Effector CD8-positive, alpha-beta T cell (primary cell): ENCODE data around the gene EPN3.

Experiments used
- DNase-seq: peaks from one replicate; lab custom pipeline; 2025; lab: John Stamatoyannopoulos, UW

EPN3 gene

DNA sequence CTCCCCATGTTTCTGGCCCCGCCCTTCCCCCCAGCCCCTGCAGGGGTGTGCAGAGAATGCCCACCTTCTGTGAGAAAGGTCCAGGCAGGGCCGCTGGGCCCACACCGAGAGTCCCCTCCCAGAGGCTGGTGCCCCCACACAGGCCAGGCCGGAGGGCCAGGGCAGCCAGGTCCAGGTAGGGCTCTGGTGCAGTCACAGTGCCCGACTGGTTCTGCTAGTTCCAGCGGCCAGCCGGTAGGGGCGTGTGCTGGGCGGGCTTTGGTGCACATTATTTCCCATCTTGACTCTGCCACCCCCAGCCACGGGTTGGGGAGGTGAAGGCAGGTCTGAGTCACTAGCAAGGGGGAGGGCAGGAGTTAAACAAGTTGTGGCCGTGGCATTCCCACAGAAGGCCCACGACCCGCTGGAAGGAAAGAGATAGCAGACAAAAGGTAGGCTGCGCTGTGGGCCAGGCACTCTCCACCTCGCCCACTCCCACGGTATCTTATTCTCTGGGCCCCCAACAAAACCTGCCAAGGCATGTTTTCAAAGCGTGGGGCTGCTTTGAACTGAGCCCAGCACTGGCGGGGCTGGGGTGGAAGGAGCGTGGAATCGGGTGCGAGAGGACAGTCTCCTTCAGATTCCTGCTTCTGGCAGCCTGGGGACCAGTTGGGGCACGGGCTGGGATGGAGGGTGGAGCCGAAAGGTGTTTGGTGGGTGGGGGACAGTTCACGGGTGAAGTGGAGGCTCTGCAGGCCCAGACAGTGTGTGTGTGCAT lies 1.9 kb downstream of the EPN3 start:
- DNase-seq, result no peak

DNA sequence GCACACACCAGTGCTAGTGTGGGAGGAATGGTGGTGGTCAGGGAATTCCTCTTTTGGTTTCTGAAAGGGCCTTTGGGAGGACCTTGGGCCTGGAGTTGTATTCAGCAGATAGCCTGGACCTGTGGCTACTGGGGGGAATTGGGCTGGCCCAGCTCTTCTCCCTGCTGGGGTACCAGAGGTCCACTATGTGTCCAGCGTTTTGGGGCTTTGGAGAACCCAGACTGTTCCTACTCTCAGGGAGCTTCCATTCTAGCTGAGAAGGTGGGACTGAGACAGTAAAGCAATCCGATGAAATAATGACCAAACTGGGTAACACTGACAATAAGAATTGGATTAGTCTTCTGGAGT lies 2.4 kb downstream of the EPN3 start:
- DNase-seq, result no peak

DNA sequence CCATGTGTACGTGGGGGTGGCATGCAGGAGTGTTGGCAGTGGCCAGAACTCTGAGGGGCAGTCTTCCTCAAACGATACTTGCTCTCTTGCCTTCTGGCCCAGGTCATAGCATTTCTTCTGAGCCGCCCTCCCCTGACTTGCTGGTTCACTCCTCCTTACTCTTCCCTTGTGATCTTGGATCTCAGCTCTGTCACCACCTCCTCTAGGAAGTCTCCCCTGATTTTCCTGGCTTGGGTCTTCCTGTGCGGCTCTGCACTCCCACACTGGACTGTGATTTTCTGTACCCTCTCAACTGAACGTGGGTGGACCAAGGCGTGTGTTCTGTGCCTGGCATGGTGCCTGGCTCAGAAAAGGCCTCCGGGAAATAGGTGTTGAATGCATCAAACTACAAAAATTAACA lies 2.9 kb downstream of the EPN3 start:
- no peak for DNase-seq

DNA sequence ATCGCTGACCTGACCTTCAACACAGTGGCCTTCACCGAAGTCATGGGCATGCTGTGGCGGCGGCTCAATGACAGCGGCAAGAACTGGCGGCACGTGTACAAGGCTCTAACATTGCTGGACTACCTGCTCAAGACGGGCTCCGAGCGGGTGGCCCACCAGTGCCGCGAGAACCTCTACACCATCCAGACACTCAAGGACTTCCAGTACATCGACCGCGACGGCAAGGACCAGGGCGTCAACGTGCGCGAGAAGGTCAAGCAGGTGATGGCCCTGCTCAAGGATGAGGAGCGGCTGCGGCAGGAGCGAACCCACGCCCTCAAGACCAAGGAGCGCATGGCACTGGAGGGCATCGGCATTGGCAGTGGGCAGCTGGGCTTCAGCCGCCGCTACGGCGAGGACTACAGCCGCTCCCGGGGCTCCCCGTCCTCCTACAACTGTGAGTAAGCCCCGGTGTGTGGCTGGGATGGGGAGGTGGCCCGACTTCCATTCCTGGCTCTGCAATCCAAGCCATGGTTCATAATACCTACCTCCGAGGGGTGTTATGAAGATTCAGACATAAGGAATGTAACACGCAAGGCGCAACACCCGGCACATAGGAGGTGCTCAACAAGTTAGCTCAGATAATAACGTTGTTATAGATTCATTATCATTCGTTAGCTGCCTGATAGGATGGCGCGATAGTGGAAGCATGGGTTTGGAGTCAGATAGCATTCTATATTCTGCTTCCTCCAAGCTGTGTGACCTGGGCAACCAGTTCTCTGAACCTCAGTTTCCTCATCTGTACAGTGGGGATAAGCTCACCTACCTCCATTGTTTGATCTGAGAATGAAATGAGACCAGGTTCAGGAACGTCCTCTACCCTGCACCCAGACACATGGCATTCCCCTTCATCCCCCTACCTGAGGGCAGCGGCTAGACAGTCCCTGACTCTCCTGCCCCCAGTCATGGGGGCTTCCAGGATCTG lies 4.4 kb downstream of the EPN3 start:
- no peak for DNase-seq

DNA sequence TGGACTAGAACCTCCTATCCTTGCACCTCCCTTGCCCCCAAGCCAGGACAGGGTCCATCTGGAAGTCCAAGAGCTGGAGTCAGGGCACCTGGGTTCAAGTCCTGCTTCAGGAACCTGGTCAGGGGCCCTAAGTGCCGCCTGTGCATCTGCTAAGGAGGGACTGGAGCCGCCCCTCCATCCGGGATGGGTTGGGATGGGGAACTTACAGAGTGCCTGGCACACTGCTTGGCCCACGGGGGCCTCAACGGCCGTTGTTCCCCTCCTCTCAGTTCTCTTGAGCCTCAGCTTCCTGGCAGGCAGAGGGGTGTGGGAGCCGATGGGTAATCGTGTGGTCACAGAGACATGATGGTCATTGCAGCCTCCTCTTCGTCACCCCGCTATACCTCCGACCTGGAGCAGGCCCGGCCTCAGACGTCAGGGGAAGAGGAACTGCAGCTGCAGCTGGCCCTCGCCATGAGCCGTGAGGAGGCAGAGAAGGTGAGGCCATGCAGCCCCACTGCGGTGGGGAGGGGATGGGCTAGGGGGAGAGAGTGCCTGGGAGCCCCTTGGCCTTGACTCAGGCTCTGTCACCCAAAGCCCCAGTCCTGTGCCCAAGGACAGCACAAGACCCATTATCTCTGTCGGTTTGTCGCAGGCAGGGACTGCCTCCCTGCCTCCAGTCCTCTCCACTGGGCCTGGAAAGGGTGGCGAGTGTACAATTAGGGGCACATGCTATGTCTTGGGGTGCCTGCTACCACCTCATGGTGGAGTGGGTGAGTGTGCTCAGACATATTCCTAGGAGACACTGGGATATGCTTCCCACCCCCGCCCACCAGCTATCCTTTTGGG lies 5.4 kb downstream of the EPN3 start:
- DNase-seq, result no peak

DNA sequence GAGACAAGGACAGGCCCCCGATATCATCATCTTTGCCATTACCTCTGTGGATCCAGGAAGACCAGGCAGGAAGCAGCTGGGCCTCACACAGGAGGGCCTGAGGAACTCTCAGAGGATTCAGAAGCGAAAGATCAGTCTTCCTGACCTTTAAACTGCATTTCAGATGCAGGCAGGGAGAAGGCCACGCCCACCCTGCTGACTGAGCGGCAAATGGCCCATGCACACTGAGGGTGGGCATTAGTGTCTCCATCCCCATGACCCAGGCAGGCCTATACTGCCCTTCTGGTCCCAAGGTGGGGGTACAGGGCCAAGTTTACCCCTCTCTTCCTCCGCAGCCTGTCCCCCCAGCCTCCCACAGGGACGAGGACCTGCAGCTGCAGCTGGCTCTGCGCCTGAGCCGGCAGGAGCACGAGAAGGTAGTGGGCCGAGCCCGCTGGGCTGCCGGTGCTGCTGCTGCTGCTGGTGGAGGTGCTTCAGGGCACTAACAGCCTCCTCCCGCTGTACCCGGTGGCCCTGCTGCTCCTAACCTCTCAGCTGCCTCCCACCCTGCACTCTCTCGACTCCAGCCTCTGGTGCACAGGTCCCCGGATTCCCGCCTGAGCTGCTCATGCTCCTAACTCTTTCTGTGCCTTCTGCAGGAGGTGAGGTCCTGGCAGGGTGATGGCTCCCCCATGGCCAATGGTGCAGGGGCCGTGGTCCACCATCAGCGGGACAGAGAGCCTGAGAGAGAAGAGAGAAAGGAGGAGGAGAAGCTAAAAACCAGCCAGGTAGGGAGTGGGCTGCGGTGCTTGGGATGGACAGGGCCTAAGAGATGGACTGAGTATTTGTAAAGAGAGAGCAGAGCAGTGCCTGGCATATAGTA lies 6.2 kb downstream of the EPN3 start:
- no peak for DNase-seq

DNA sequence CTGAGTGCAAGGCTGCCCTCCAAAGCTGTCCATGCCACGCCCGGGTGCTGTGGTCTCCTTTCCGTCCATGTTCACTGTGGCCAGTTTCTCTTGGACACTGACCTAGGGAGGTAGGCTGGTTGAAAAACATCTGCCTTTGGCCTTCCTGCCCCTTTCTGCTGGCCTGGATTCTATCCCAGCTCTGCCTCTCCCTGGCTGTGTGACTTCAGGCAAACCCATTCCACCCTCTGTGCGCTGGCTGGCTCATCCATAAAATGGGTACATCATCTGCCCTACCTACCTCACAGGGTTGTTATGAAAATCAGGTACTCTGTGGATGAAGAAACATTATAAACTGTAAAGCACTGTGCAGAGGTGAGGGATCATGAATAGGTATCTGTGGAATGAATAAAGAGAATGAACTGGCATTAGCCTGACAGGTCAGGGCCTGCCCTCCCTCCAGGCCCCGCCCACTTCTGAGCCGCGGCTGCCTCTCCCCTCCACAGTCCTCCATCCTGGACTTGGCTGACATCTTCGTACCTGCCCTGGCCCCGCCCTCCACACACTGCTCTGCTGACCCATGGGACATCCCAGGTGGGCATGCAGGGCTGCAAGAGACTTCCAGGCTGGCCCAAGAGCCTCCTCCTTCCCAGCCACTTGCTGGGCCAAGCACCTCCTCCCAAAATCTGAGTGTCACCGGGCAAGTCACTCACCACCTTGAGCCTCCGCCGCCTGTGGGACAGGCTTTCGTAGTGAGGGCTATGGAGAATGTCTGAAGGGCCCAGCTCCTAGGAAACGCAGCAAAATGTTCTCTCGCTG lies 7.4 kb downstream of the EPN3 start:
- DNase-seq, result no peak

DNA sequence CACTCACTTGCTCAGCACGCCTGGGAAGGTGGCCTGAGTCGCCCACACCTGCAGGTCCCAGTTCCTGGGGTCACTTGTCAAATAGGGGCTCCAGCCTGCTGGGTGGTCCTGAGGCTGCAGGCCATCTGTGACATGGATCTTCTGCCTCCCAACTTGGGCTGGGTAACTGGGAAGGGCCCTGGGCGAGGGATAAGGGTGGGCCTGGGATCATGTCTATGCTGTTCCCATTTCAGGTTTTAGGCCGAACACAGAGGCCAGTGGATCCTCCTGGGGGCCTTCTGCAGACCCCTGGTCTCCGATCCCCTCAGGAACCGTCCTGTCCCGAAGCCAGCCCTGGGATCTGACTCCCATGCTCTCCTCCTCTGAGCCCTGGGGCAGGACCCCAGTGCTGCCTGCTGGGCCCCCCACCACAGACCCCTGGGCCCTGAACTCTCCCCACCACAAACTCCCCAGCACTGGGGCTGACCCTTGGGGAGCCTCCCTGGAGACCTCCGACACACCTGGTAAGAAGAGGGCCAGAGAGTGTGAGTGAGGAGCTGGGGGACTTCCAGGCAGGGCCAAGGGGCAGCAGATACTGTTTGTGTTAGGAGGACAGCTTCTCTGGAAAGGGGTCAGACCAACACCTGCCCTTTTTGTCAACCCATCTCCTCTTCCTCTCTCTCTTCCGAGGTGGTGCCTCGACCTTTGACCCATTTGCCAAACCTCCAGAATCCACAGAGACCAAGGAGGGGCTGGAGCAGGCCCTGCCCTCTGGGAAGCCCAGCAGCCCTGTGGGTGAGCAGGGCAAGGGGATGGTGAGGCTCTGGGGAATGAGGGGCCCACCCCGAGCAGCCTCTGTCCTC lies 8.2 kb downstream of the EPN3 start:
- no peak for DNase-seq

DNA sequence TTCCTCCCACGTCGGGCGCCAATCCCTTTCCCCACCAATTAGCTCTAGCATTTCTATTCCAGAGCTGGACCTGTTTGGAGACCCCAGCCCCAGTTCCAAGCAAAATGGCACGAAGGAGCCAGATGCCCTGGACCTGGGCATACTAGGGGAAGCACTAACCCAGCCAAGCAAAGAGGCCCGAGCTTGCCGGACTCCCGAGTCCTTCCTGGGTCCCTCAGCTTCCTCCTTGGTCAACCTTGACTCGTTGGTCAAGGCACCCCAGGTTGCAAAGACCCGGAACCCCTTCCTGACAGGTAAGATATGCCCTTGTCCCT lies 8.8 kb downstream of the EPN3 start:
- no peak for DNase-seq

DNA sequence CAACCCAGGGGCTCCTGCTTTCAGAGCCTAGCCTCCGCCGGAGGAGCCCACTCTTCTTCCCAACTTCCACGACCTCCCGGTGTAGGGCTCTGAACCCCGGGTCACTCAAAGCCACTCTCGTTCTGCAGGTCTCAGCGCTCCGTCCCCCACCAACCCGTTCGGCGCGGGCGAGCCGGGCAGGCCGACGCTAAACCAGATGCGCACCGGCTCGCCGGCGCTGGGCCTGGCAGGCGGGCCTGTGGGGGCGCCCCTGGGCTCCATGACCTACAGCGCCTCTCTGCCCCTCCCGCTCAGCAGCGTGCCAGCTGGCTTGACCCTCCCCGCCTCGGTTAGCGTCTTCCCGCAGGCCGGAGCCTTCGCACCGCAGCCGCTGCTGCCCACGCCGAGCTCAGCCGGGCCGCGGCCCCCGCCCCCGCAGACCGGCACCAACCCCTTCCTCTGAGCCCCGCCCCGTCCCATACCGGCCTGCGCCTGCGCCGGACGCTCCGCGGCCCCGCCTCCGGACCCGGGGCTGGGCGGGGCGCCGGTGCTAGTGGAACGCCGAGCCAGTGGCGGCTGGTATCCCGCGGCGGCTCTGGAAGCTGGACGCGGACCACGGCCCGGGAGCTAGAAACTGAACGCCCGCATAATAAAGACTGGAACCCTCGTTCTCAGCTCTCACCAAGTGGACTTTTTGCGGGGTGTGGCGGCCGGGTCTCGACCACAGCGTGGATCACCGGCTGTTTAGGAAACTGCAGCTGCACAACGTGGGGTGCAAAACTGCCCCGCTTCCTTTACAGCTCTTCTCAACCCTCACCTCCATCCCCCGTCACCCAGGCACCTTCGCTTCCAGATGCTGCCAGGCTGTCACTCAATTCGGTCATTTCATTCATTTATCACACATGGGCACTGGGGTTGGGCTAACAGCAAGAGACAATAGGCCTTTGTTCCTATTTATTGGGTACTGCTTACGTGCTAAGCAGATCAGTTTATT lies 9.5 kb downstream of the EPN3 start:
- DNase-seq, result peak; percentile 69

DNA sequence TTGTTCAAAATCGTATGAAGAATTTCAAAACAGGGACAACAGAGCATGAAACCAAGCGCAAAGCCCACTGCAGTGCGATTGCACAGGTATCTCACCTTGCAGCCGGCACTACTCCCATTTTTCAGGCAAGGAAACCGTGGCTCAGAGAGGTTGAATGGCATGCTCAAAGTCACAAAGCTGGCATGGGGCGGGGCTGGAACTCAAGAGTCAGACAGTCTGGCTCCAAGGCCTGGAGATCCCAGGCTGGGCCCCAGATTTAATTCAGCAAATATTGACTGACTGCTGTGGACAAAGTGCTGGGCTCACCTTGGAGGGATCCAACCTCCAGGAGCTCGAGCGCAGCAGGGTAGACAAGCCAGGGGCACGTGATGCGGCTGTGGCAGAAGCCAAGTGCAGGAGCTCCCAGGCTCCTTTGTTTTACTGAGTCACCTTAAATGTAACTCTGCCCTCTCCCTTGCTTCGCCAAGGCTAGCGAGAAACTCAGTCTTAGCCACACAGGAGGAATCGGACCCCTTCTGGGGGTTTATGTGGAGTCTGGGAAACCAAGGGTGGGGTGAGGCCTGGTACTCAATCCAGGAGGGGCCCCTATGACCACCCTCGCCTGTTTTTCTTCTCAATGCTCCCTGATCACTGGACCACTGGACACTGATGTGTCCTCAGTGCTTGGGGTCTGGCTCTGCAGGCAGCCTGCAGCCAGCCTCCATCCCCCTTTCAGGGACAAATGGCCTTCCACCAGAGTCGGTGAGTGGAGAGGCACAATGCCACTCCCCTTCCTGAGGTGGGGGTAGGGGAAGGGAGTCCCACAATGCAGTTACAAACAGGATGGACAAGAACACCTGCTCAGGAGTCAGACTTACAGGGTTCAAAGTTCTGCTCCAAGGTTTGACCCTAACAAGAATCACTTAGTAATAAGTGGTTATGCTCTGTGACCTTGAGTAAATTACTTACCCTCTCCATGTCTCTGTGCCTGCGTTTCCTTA lies 10.6 kb downstream of the EPN3 start:
- DNase-seq, result no peak

DNA sequence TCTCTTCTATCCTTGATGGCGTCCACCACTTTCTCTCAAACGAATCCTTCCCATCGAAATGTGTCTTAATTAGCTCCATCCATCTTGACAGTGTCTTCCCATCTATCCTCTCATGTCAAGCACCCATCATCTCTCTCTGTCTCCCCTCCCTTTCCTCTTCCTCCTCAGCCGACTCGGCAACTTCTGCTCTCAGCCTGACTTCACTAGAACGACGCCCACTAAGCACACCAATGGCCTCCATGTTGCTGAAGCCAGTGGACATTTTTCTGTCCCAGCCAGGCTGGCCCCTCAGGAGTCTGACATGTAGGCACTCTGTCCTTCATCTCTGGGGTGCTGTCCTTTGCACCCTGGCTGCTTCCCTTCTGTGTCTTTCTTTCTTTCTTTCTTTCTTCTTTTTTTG lies 12.0 kb downstream of the EPN3 start:
- DNase-seq, result no peak

DNA sequence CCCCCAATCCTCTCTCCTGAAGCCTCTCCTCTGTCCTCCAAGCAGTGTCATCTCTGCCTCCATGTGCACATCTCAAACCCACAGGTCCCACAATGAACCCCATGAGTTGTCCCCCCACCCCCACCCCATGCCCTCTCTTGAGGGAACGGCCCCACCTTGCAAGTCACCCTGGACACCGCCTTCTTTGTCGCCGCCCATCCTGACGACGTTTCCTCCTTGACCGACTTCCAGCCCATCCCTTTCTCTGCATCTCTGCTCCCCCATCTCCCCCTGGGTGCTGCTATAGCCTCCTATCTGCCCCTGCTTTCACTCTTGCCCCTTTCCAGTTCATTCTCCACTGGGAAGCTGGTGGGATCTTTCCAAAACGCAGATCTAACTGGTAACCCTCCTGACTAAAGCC lies 12.8 kb downstream of the EPN3 start:
- no peak for DNase-seq

DNA sequence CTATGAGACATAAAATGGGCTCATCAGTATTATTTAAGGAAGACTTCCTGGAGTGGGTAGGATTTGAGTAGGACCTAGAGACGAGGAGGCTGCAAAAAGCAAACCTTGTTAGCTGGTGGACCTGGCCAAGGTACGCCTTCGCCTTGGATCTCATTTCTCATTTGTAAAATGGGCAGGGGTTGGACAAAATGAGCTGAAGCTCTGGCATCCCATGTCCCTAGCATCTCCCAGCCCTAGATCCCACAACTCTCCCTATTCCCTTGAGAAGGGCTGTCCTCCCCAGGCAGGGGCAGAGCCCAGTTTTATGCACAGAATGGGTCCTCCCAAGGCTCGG lies 14.1 kb downstream of the EPN3 start:
- no peak for DNase-seq

DNA sequence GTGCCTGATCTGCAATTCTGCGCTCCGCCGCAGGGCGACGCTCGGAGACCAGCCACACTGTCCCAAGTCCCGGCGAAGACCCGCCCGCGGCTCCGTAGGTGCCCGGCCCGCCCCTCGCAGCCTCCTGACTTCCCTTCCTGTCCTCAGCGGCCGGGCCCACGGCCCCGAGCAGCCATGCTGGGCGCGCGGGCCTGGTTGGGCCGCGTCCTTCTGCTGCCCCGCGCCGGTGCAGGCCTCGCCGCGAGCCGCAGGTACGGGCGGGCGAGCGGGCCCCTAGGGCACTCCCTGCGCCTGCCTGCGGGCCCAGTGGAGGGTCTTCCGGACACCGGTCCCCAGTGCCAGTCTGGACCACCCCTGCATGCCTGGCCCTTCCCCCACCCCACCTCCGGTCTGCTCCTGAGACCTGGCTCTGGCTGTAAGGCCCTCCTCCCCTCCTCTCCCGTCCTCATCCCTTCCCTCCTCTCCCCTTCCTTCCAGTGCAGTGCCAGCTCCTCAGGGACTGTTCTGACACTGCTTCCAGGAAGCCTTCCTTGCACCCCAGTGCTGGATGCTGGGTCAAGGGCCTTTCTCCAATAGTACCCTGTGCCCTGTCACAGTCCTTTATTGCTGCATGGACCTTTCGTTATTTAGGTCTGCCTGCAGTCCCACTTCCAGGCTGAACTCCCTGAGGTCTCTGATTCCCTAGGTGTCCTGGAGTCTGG lies 14.7 kb downstream of the EPN3 start, which contains the start of gene SPATA20:
SPATA20 (plus strand) TSS at position 140 of the 701 bp plus-strand sequence; CDS start at position 175, 35 bp downstream.
- DNase-seq, result peak; percentile 75

DNA sequence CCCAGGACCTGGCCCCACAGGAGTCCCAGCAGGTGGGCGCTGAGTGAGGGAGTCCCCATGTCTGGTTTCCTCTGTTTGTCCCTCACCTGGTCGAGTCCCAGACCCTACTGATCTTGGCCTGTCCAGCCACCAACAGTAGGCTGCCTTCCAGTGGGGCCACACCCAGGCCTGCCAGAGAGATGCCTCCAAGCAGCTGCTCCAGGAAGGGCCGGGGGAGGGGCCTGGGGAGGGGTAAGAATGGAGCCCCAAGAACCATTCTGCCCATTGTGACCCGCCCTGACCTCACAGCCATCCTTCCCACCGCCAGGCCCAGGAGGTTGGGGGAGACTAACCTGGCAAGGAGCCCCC lies 15.2 kb downstream of the EPN3 start:
- no peak for DNase-seq

DNA sequence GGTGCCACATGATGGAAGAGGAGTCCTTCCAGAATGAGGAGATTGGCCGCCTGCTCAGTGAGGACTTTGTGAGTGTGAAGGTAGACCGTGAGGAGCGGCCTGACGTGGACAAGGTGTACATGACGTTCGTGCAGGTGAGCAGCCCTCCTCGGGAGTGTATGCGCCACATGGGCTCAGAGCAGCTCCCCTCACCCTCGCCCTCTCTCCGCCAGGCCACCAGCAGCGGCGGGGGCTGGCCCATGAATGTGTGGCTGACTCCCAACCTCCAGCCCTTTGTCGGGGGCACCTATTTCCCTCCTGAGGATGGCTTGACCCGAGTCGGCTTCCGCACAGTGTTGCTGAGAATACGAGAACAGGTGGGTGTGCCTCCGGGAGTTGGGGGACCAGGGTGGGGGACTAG lies 16.3 kb downstream of the EPN3 start:
- DNase-seq, result no peak
